Breast epithelium (tissue), 3 donors: ENCODE data around the gene PTPRO.

Source experiments
- CTCF ChIP-seq, 3 donors: fragments of 450-650 bp; IDR thresholded peaks; one replicate each; pipeline ENCODE4 v1.5.1; 2016 to 2017; ENCODE audit warnings: antibody characterized with exemption in 3 of 3, mild to moderate bottlenecking in 3 of 3, moderate library complexity in 3 of 3
- POLR2A ChIP-seq: fragments of 450-650 bp; IDR thresholded peaks from one replicate; pipeline ENCODE4 v1.6.1; 2016; ENCODE audit warnings: antibody characterized with exemption, mild to moderate bottlenecking, moderate library complexity
- POLR2AphosphoS5 ChIP-seq, 3 donors: sonication (generic); formaldehyde crosslinking; IDR thresholded peaks; one replicate each; pipeline ENCODE4 v1.6.1; 2017; ENCODE audit warnings: antibody characterized with exemption in 3 of 3

DNA sequence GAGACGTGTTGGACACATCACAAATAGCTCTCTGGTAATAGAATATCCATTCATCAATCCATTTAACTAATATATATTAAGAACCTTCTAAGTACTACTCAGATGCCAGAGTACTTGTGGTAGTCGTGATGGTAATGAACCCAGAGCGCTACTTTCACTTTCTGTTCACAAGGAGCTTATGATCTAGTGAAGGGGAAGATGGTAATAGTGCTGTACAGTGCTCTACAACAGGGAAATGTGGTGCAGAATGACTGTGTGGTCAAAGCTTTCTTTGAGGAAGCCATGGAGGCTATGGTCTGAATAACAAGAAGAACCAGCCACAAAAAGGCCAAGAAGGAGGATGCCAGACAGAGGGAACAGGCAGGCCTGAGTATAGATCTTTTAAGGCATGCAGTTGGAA lies 212.0 kb downstream of the PTPRO start:
- no peak for TF ChIP-seq POLR2A
- no peak for TF ChIP-seq CTCF (IDR thresholded peaks at IDR 0.05)
- TF ChIP-seq POLR2AphosphoS5 (IDR thresholded peaks at IDR 0.05), result no peak
